HCT116 (cell line): ENCODE measurements around the gene CROT. TPM values are rescaled to one million over a fixed set of nuclear protein-coding genes. Genes with fewer than 3 reads are reported as not detected.

Experiments used
- ATAC-seq: fragments of 200-7000 bp; cut with Tn5 transposase; 2 replicates; pipeline ENCODE4 v1.9.1; 2020; ENCODE audit warnings: mild to moderate bottlenecking, moderate library complexity
- BruUV-seq: library from RNA; stranded (reverse); fragments of 400-500 nt; replicated peaks from 2 replicates; lab custom pipeline; 2021; lab: Mats Ljungman, UMichigan
- CTCF ChIA-PET: fragments of 300-600 bp; sonication (Branson Sonifier 250); formaldehyde crosslinking; loops from one replicate; lab custom pipeline; 2021; ENCODE audit warnings: antibody characterized with exemption; lab: Charles Lee
- POLR2A ChIA-PET: fragments of 300-600, 350-600 bp; sonication (Branson Sonifier 250); formaldehyde crosslinking; loops from one replicate; lab custom pipeline; 2021; ENCODE audit warnings: antibody characterized with exemption; lab: Charles Lee
- RAD21 ChIA-PET, 2 experiments: fragments of 300-600 bp; sonication (Branson Sonifier 250); formaldehyde crosslinking; loops; one replicate each; lab custom pipeline; 2023; ENCODE audit warnings: low total read pairs in 2 of 2; ENCODE audit not compliant: uncharacterized antibody in 2 of 2, unreplicated experiment in 2 of 2, low non-redundant PET in 1 of 2; lab: Charles Lee
- DNase-seq: peaks from one replicate; pipeline ENCODE4 v3.0.0-alpha.2; 2010; ENCODE audit warnings: low read depth, low spot score
- H2AFZ ChIP-seq: fragments of 200-600 bp; shearing (Covaris generic), sonication (generic); 2 replicates; pipeline ENCODE4 v1.6.1; 2017; ENCODE audit warnings: low read depth, mixed run types, mixed read lengths, antibody characterized with exemption, low read length; ENCODE audit not compliant: poor library complexity, severe bottlenecking
- H3K27ac ChIP-seq: 2 replicates; pipeline ENCODE4 v1.5.1; 2012; ENCODE audit warnings: low read depth, low read length
- H3K27me3 ChIP-seq: fragments of 200-600 bp; sonication (generic); 2 replicates; pipeline ENCODE4 v1.6.1; 2016; ENCODE audit warnings: mixed run types, low read length, mixed read lengths; ENCODE audit not compliant: insufficient read depth
- H3K36me3 ChIP-seq, 2 experiments: fragments of 200-500 bp in 1 of 2; fragments of 200-600 bp in 1 of 2; sonication (Bioruptor generic) in 1 of 2; sonication (generic) in 1 of 2; 2 replicates each; pipeline versions ENCODE4 v1.5.1 to v1.6.1; 2014 to 2016; ENCODE audit warnings: low read length in 2 of 2, inconsistent platforms in 1 of 2, mixed read lengths in 1 of 2, mixed run types in 1 of 2; ENCODE audit not compliant: insufficient read depth in 2 of 2, control insufficient read depth in 1 of 2
- H3K4me1 ChIP-seq, 2 experiments: fragments of 200-600 bp in 1 of 2; sonication (generic) in 1 of 2; 2 replicates each; pipeline versions ENCODE4 v1.5.1 to v1.6.1; 2012 to 2017; ENCODE audit warnings: low read length in 2 of 2, inconsistent platforms in 1 of 2, mild to moderate bottlenecking in 1 of 2, mixed read lengths in 1 of 2, mixed run types in 1 of 2, moderate library complexity in 1 of 2; ENCODE audit not compliant: insufficient read depth in 2 of 2, control insufficient read depth in 1 of 2
- H3K4me2 ChIP-seq: fragments of 200-600 bp; sonication (generic); 2 replicates; pipeline ENCODE4 v1.6.1; 2017; ENCODE audit warnings: mixed run types, low read length, mixed read lengths
- H3K4me3 ChIP-seq, 2 experiments: fragments of 200-600 bp in 1 of 2; sonication (generic) in 1 of 2; replicated peaks in 1 of 2; 2 replicates each; pipeline ENCODE4 v1.5.1; 2011 to 2016; ENCODE audit warnings: low read length in 2 of 2, control low read depth in 1 of 2, low read depth in 1 of 2, mild to moderate bottlenecking in 1 of 2, mixed read lengths in 1 of 2, mixed run types in 1 of 2
- H3K79me2 ChIP-seq: fragments of 200-600 bp; sonication (generic); 2 replicates; pipeline ENCODE4 v1.6.1; 2017; ENCODE audit warnings: mild to moderate bottlenecking, mixed run types, low read length, moderate library complexity, mixed read lengths; ENCODE audit not compliant: insufficient read depth
- H3K9ac ChIP-seq: fragments of 200-600 bp; sonication (generic); 2 replicates; pipeline ENCODE4 v1.6.1; 2016; ENCODE audit warnings: low read length, mixed read lengths
- H3K9me2 ChIP-seq: fragments of 200-600 bp; sonication (generic), shearing (Covaris generic); 2 replicates; pipeline ENCODE4 v1.6.1; 2017; ENCODE audit warnings: mixed run types, mild to moderate bottlenecking, moderate library complexity; ENCODE audit not compliant: insufficient read depth
- H3K9me3 ChIP-seq, 2 experiments: fragments of 200-500 bp in 1 of 2; fragments of 200-600 bp in 1 of 2; sonication (Bioruptor generic) in 1 of 2; sonication (generic) in 1 of 2; 2 replicates each; pipeline ENCODE4 v1.6.1; 2014 to 2017; ENCODE audit warnings: low read length in 2 of 2, mixed read lengths in 2 of 2, inconsistent platforms in 1 of 2, low read depth in 1 of 2, mild to moderate bottlenecking in 1 of 2, mixed run types in 1 of 2, moderate library complexity in 1 of 2; ENCODE audit not compliant: control insufficient read depth in 1 of 2, insufficient read depth in 1 of 2
- H4K20me1 ChIP-seq: fragments of 200-600 bp; sonication (generic), shearing (Covaris generic); 2 replicates; pipeline ENCODE4 v1.6.1; 2017; ENCODE audit warnings: mixed run types, mild to moderate bottlenecking, moderate library complexity; ENCODE audit not compliant: insufficient read depth
- CBX3 ChIP-seq: IDR thresholded peaks from 2 replicates; pipeline ENCODE4 v1.6.1; 2012; ENCODE audit warnings: low read depth
- EZH2 ChIP-seq: fragments of 200-600 bp; sonication (generic); IDR thresholded peaks from 2 replicates; pipeline ENCODE4 v1.6.1; 2017; ENCODE audit warnings: antibody characterized with exemption, mixed run types
- EZH2phosphoT487 ChIP-seq: fragments of 200-600 bp; IDR thresholded peaks from 2 replicates; pipeline ENCODE4 v1.6.1; 2018; ENCODE audit warnings: antibody characterized with exemption, borderline replicate concordance
- JUND ChIP-seq: IDR thresholded peaks from 2 replicates; pipeline ENCODE4 v1.6.1; 2012
- POLR2AphosphoS5 ChIP-seq: IDR thresholded peaks from 2 replicates; pipeline ENCODE4 v1.6.1; 2011; ENCODE audit warnings: mild to moderate bottlenecking, low read depth, low read length, moderate library complexity
- RAD21 ChIP-seq: IDR thresholded peaks from 2 replicates; pipeline ENCODE4 v1.6.1; 2012; ENCODE audit warnings: low read depth, mild to moderate bottlenecking
- REST ChIP-seq: IDR thresholded peaks from 2 replicates; pipeline ENCODE4 v1.6.1; 2012; ENCODE audit warnings: low read depth
- SIN3A ChIP-seq: IDR thresholded peaks from 2 replicates; pipeline ENCODE4 v1.6.1; 2012; ENCODE audit warnings: low read depth
- SP1 ChIP-seq: IDR thresholded peaks from 2 replicates; pipeline ENCODE4 v1.6.1; 2012; ENCODE audit warnings: low read depth
- SRF ChIP-seq: IDR thresholded peaks from 2 replicates; pipeline ENCODE4 v1.6.1; 2012; ENCODE audit warnings: low read depth
- YY1 ChIP-seq: IDR thresholded peaks from 2 replicates; pipeline ENCODE4 v1.6.1; 2011; ENCODE audit warnings: low read length, low read depth, moderate library complexity, mild to moderate bottlenecking; ENCODE audit not compliant: insufficient replicate concordance; ENCODE audit errors: extremely low read depth
- ZBTB33 ChIP-seq: IDR thresholded peaks from 2 replicates; pipeline ENCODE4 v1.6.1; 2011; ENCODE audit warnings: mild to moderate bottlenecking, low read length, moderate library complexity; ENCODE audit not compliant: insufficient replicate concordance; ENCODE audit errors: extremely low read depth
- ZNF274 ChIP-seq: fragments of 200-500 bp; sonication (Bioruptor generic); IDR thresholded peaks from 2 replicates; pipeline ENCODE4 v1.6.1; 2014; ENCODE audit warnings: mild to moderate bottlenecking, low read depth, low read length, inconsistent platforms
- intact Hi-C: fragments of 100-400 bp; cut with micrococcal nuclease; formaldehyde crosslinking; loops from 2 replicates; pipeline ENCODE4 v1.10.0; 2022
- total RNA-seq: library from RNA; stranded (reverse); gene quantifications from one replicate; pipeline ENCODE4 v1.2.1, GENCODE V29; 2021; ENCODE audit not compliant: unreplicated experiment
- TF ChIP-seq, protein P1 (sequence below): IDR thresholded peaks from 2 replicates; pipeline ENCODE4 v1.6.1; 2012
- TF ChIP-seq, protein P2 (sequence below): IDR thresholded peaks from 2 replicates; pipeline ENCODE4 v1.6.1; 2012
- TF ChIP-seq, protein P3 (sequence below), 3 experiments: fragments of 200-600 bp in 1 of 3; sonication (generic) in 1 of 3; IDR thresholded peaks in 2 of 3; conservative IDR thresholded peaks in 1 of 3; 2 replicates each; pipeline ENCODE4 v1.5.1; 2012 to 2017; ENCODE audit warnings: low read depth in 2 of 3, low read length in 2 of 3, antibody characterized with exemption in 1 of 3, borderline replicate concordance in 1 of 3, control low read depth in 1 of 3, mild to moderate bottlenecking in 1 of 3, mixed read lengths in 1 of 3, mixed run types in 1 of 3, moderate library complexity in 1 of 3; ENCODE audit not compliant: insufficient read depth in 1 of 3

The CROT gene
- total RNA-seq, 1 experiment from 2014 or later, result 0.07 TPM

DNA sequence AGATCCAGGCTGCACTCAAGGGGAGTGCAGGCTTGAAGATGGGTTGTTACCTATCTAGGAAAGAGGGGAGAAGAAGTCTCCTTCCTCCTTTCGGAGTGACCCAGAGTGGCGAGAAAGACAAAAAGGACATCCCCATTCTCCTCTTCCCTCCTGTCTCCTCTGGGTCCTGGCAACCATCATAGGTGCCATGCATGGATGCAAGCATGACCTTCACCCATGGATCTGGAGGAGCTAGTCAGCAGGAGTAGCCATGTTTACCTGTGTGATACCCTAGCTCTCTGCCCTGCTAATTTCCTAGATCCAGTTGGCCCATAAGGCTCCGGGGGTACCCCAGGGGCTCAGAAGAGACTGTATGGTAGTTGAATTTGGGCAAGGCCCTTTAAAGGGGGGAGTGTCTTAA is 17.2 kb upstream of the CROT start (continued):
- TF ChIP-seq ZBTB33, result no peak
- TF ChIP-seq, protein P1, sequence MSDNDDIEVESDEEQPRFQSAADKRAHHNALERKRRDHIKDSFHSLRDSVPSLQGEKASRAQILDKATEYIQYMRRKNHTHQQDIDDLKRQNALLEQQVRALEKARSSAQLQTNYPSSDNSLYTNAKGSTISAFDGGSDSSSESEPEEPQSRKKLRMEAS, result 0 out of 2 replicates have a peak, but pooled peaks have one; percentile 21
- no peak for TF ChIP-seq RAD21
- TF ChIP-seq, protein P2, sequence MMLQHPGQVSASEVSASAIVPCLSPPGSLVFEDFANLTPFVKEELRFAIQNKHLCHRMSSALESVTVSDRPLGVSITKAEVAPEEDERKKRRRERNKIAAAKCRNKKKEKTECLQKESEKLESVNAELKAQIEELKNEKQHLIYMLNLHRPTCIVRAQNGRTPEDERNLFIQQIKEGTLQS, result peak; percentile 53; the same call in 1 of the 2 replicates
- no peak for TF ChIP-seq SRF
- TF ChIP-seq EZH2, result no peak
- TF ChIP-seq ZNF274, result no peak
- no peak for TF ChIP-seq JUND
- no peak for TF ChIP-seq EZH2phosphoT487

GRCh38 chr7:87330316-87330715 is 15.1 kb upstream of the CROT start:
- no peak overlapping the region for H3K4me2 ChIP-seq
- ATAC-seq (no peak), DNase-seq (no peak)
- ChIA-PET CTCF (no interaction called here), POLR2A (no interaction called here), RAD21 (no interaction called here)
- intact Hi-C loops, result no loop called here
- no TSS peak for BruUV-seq
- no peaks in the 10 kb centered on the region; a peak in 1 of 4 replicates for H3K36me3 ChIP-seq
- H3K4me1 ChIP-seq, result no peaks in the 10 kb centered on the region
- no peak overlapping the region for H2AFZ ChIP-seq
- H3K9ac ChIP-seq, result no peak overlapping the region
- H4K20me1 ChIP-seq, result no peaks in the 10 kb centered on the region
- no peaks in the 10 kb centered on the region for H3K79me2 ChIP-seq
- peaks cover 18 to 26% of the 10 kb centered on the region in 2 experiments; a peak in 2 of 4 replicates for H3K9me3 ChIP-seq
- H3K27me3 ChIP-seq, result no peaks in the 10 kb centered on the region
- no peaks in the 10 kb centered on the region for H3K9me2 ChIP-seq
- H3K27ac ChIP-seq, result no peak overlapping the region
- H3K4me3 ChIP-seq, result no peak overlapping the region
- TF ChIP-seq SP1, result no peak
- TF ChIP-seq CBX3, result no peak
- no peak for TF ChIP-seq SIN3A
- TF ChIP-seq REST, result no peak
- TF ChIP-seq SRF, result no peak
- TF ChIP-seq EZH2, result no peak
- TF ChIP-seq, protein P1, result no peak
- no peak for TF ChIP-seq YY1
- TF ChIP-seq, protein P3, sequence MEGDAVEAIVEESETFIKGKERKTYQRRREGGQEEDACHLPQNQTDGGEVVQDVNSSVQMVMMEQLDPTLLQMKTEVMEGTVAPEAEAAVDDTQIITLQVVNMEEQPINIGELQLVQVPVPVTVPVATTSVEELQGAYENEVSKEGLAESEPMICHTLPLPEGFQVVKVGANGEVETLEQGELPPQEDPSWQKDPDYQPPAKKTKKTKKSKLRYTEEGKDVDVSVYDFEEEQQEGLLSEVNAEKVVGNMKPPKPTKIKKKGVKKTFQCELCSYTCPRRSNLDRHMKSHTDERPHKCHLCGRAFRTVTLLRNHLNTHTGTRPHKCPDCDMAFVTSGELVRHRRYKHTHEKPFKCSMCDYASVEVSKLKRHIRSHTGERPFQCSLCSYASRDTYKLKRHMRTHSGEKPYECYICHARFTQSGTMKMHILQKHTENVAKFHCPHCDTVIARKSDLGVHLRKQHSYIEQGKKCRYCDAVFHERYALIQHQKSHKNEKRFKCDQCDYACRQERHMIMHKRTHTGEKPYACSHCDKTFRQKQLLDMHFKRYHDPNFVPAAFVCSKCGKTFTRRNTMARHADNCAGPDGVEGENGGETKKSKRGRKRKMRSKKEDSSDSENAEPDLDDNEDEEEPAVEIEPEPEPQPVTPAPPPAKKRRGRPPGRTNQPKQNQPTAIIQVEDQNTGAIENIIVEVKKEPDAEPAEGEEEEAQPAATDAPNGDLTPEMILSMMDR (IDR thresholded peaks at IDR 0.05 in 2 of 3, conservative IDR thresholded peaks at IDR 0.05 in 1 of 3; ENCODE audit: borderline replicate concordance in 1 of 3, insufficient read depth in 1 of 3, low read depth in 2 of 3, low read length in 2 of 3), result no peak
- no peak for TF ChIP-seq EZH2phosphoT487
- no peak for TF ChIP-seq POLR2AphosphoS5
- no peak for TF ChIP-seq ZNF274
